ENCODE data around the gene PTCHD4.

DNA sequence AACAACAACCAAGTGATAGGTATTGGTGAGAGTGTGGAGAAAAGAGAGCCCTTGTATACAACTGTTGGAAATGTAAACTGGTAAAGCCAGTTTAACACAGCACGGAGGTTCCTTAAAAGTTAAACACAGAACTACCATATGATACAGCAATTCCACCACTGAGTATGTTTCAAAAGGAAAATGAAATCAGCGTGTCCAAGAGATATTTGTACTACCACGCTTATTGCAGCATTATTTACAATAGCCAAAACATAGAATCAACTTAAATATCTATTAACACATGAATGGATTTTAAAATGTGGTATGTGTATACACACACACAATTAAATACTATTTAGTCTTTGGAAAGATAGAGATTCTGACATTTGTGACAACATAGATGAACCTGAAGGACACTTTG lies 1.1 kb downstream of the PTCHD4 start:
- TF ChIP-seq, protein P1, sequence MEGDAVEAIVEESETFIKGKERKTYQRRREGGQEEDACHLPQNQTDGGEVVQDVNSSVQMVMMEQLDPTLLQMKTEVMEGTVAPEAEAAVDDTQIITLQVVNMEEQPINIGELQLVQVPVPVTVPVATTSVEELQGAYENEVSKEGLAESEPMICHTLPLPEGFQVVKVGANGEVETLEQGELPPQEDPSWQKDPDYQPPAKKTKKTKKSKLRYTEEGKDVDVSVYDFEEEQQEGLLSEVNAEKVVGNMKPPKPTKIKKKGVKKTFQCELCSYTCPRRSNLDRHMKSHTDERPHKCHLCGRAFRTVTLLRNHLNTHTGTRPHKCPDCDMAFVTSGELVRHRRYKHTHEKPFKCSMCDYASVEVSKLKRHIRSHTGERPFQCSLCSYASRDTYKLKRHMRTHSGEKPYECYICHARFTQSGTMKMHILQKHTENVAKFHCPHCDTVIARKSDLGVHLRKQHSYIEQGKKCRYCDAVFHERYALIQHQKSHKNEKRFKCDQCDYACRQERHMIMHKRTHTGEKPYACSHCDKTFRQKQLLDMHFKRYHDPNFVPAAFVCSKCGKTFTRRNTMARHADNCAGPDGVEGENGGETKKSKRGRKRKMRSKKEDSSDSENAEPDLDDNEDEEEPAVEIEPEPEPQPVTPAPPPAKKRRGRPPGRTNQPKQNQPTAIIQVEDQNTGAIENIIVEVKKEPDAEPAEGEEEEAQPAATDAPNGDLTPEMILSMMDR (IDR thresholded peaks at IDR 0.05) = no peak
- no peak for TF ChIP-seq EZH2 (IDR thresholded peaks at IDR 0.05)

All from neural progenitor cell (in vitro differentiated cells).